ENCODE results near the gene SPEG. TPM values are rescaled to one million over a fixed set of nuclear protein-coding genes. Genes with fewer than 3 reads are reported as not detected.

SPEG gene
- polyA plus RNA-seq, 1 donor = 235 TPM

DNA sequence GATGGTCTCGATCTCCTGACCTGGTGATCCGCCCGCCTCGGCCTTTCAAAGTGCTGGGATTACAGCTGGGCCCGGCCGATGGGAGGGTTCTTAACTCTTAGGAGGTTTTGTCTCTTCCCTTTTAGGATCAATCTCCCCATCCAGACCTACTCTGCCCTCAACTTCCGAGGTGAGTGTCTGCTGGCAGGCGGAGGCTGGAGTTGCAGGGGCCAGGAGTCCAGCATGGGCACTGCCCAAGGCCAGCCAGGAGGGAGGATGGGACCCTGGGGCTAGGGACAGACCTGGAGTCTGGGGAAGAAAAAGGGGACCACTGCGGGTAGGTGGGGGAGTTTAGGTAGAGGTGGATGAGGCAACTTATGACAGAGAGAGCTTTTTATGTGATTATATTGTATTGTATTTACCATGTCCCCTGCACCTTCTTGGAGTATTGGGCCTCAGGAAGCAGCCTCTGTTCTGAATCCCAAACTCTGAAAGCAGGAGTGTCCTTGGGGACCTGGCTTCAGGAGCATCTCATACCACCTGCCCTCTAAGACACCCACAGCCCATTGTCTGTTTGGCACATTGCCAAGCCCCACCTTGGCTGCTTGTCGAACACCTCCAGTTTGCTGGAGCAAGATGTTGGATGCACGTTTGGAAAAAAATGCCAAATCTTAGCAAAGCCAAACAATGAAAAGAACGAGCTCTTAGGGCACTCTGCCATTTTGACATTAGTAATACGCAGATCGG is 10.8 kb upstream of the SPEG start:
- no peak for DNase-seq (ENCODE audit: low read depth)

- no peak for DNase-seq (ENCODE audit: low read depth)
These were observed 9.2 kb upstream of the SPEG start for GRCh38 chr2:219425238-219426067.

DNA sequence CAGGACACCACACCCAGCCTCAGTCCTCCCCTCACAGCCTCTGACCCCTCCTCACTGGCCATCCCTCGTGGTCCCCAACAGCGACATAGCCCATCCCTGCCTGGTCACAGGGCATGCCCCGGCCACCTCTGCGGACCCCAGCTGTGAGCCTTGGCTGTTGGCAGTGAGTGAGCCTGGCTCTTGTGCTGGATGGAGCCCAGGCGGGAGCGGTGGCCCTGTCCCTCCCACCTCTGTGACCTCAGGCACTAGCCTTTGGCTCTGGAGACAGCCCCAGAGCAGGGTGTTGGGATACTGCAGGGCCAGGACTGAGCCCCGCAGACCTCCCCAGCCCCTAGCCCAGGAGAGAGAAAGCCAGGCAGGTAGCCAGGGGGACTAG is 8.6 kb upstream of the SPEG start:
- DNase-seq (ENCODE audit: low read depth) = no peak

GRCh38 chr2:219426534-219427136 is 8.0 kb upstream of the SPEG start:
- no peak for DNase-seq (ENCODE audit: low read depth)

- DNase-seq (ENCODE audit: low read depth) = no peak
These were observed 6.2 kb upstream of the SPEG start for GRCh38 chr2:219428469-219428868.

DNA sequence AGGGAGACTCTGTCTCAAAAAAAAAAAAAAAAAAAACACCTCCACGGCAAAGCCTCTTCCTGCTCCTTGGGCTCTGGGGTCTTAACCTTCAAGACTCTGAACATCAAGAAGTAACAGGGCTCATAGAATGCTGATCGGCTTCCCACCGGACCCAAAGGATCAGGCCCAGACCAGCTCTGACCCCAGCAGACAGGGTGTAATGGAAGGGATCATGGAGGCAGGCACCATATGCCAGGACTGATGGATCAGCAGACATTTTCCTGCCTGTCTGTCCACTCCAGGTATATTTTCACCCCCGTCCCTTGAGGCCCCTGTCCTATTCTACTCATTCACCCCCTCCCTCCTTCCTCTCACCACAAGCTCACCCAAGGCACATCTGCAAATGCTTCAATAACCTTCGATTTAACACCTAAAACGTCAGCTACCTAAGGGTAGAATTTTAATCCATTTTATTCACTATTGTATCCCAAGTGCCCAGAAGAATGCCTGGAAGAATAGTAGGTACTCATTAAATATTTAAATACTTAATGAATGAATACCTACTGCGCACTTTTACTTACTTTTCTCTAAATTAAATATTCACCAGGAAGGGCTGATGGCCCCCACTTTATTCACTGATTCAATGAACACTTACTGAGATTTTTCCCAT is 4.6 kb upstream of the SPEG start:
- no peak for DNase-seq (ENCODE audit: low read depth)

GRCh38 chr2:219430633-219431615 is 3.7 kb upstream of the SPEG start:
- DNase-seq (ENCODE audit: low read depth) = no peak

DNA sequence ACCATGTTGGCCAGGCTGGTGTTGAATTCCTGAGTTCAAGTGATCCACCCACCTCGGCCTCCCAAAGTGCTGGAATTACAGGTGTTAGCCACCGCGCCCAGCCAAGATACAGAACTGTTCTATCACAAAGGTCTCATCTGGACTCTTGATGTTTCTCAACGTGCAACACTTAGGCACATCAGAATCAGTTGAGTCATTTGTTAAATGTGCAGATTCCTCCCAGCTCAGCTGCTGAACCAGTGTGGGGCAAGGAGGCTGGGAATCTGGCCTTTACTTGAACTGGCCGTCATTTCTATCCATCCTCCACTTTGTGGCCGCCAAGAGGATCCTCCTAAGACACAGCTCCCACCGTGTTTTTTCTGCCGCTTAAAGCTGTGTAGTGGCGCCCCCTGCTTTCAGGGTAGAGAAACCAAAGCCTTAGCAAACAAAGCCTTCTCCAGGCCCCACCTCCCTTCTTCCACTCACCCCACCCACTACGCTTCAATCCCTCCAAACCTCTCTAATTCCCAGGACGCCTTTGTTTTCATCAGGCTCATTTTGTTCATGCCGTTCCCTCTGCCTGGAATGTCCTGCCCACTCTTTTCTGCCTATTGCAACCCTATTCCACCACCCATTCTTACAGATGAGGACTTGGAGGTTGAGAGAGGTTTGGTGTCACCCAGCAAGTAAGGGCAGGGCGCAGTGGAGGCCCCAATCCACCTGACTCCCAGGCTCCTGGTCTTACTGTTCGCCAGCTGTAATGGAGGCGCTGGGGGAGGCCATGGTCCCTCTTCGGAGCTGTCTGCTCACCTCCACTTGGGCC is 776 bp upstream of the SPEG start:
- no peak for DNase-seq (ENCODE audit: low read depth)

DNA sequence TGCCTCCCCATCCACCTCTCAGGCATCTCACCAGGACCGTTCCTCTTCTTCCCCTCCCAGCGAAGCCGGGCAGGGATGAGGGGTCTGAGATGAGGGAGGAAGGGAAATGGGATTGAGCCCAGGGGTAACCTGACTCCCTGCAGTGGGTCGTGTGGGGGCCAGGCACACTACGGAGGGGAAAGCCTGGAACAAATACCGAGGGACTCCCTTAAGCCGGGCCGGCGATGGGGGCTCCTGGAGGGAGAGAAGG is 250 bp upstream of the SPEG start:
- DNase-seq (ENCODE audit: low read depth) = no peak

GRCh38 chr2:219435701-219436100 is 1.1 kb downstream of the SPEG start:
- no peak for DNase-seq (ENCODE audit: low read depth)

GRCh38 chr2:219436491-219436890 is 1.8 kb downstream of the SPEG start:
- no peak for DNase-seq (ENCODE audit: low read depth)

- no peak for DNase-seq (ENCODE audit: low read depth)
These were observed 2.5 kb downstream of the SPEG start for GRCh38 chr2:219437141-219437540.

DNA sequence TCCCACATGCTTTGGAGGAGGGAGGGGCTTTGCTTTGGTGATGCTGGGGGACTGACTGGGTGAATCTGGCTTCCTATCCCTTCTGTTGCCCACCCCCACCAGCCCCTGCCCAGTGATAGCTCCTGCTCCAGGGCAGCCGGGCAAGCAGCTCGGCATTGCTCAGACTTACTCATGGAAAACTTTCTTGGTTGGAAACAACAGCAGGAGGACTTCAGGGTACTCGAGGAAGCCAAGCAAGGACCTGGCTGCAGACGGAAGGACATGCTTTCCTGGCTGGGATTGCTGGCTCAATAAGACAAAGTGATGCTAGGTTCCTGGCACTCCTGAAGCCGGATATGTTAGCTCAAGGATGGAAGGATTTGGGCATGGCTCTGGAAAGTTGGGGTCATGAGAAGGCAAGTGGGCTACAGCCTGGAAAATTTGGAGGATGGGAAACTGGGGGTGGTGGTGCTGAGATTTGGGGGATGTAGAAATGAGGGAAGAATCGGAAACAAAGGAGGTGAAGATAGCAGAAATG is 3.1 kb downstream of the SPEG start:
- no peak for DNase-seq (ENCODE audit: low read depth)

- no peak for DNase-seq (ENCODE audit: low read depth)
These were observed 3.8 kb downstream of the SPEG start for GRCh38 chr2:219438453-219438852.

GRCh38 chr2:219439506-219439905 is 4.9 kb downstream of the SPEG start:
- no peak for DNase-seq (ENCODE audit: low read depth)

DNA sequence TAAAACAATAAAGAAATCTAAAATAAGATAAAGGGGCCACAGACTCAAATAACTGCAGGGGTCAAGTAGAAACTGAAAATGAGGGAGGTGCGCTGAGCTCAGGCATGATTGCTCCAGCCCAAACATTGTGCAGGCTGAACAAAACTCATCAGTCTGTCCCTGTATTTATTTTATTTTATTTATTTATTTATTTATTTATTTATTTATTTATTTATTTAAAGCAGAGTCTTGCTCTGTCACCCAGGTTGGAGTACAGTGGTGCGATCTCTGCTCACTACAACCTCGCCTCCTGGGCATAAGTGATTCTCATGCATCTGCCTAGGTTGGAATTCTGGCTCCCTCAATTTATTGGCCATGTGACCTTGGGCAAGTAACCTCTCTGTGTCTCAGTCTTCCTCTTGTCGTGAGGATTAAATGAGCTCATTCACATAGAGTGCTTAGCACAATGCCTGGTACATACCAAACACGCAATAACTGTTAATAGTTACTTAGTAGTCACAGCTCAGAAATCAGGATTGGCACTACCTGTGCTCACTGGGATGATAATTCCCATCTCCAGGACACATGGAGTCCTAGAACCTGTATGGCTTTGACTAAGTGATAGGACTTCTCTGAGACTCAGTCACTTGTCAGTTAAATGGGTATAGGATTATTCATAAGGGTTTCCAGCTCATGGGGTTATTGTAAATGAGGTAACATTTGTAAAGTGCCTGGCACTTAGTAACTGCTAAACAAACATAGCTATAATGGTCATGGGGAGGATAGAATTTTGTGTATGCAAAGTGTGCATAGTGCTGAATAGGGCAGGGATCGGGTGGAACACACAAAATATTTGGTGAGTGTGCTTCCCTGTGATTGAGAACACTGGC is 6.0 kb downstream of the SPEG start:
- DNase-seq (ENCODE audit: low read depth) = no peak

- no peak for DNase-seq (ENCODE audit: low read depth)
These were observed 7.0 kb downstream of the SPEG start for GRCh38 chr2:219441451-219442255.

GRCh38 chr2:219442256-219443015 is 7.8 kb downstream of the SPEG start:
- no peak for DNase-seq (ENCODE audit: low read depth)

Data from forelimb muscle (tissue), 1 donor.